Right atrium auricular region (tissue), 2 donors: ENCODE measurements around the gene PLD4. TPM values are rescaled to one million over a fixed set of nuclear protein-coding genes. Genes with fewer than 3 reads are reported as not detected.

Source experiments
- DNase-seq: peaks from one replicate; pipeline ENCODE4 v3.0.0-alpha.2; 2019; ENCODE audit warnings: low spot score
- H3K27ac ChIP-seq, 2 donors: fragments of 200-600 bp; sonication (generic); 1 replicate in 1 of 2; 2 replicates in 1 of 2; pipeline ENCODE4 v1.5.1; 2016 to 2019
- H3K27me3 ChIP-seq, 2 donors: fragments of 200-600 bp; sonication (generic); one replicate each; pipeline versions ENCODE4 v1.5.1 to v1.6.0; 2017 to 2019
- H3K36me3 ChIP-seq: fragments of 200-600 bp; sonication (generic); one replicate; pipeline ENCODE4 v1.5.1; 2016
- H3K4me1 ChIP-seq, 2 donors: fragments of 200-600 bp; sonication (generic); one replicate each; pipeline versions ENCODE4 v1.5.1 to v1.6.0; 2017 to 2019
- H3K4me3 ChIP-seq, 2 donors: fragments of 200-600 bp; sonication (generic); 1 replicate in 1 of 2; 2 replicates in 1 of 2; pipeline ENCODE4 v1.5.1; 2017 to 2019; ENCODE audit warnings: mild to moderate bottlenecking in 1 of 2, moderate library complexity in 1 of 2
- H3K9me3 ChIP-seq, 2 donors: fragments of 200-600 bp; sonication (generic); one replicate each; pipeline ENCODE4 v1.5.1; 2019
- total RNA-seq, 2 donors: library from RNA; depleted of rRNA; stranded (reverse); fragments of >200 nt; gene quantifications; one replicate each; pipeline ENCODE4 v1.1.0, GENCODE V29; 2016
- TF ChIP-seq, protein P1 (sequence below), 2 donors: fragments of 200-600 bp; sonication (generic); IDR thresholded peaks; one replicate each; pipeline ENCODE4 v1.5.1; 2019; ENCODE audit warnings: antibody characterized with exemption in 2 of 2

PLD4 gene
- total RNA-seq, 2 donors from 2014 or later: 0.08 TPM; not detected in 1

DNA sequence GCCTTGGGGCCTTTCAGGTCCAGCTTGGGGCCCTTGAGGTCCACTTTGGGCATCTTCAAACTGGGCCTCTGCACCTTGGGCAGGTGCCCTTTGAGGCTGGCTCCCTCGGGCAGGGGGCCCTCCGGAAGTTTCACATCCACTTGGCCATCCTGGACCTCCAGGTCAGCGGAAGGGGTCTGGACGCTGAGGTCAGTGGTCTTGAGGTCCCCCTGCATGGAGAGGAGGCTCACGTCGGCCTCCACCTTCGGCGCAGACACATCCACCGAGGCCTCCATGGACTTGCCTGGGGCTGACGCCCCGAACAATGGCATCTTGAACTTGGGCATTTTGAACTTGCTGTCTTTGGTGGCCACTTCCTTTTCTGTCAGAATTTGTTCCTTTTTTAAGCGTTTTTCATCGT is 28.4 kb downstream of the PLD4 start:
- Histone ChIP-seq H3K36me3 (no peaks in the 10 kb centered on the region), H3K4me3 (no peak overlapping the region), H3K27me3 (no peaks in the 10 kb centered on the region), H3K27ac (no peak overlapping the region), H3K4me1 (no peaks in the 10 kb centered on the region), H3K9me3 (no peaks in the 10 kb centered on the region)
- no peak for DNase-seq
- TF ChIP-seq, protein P1, sequence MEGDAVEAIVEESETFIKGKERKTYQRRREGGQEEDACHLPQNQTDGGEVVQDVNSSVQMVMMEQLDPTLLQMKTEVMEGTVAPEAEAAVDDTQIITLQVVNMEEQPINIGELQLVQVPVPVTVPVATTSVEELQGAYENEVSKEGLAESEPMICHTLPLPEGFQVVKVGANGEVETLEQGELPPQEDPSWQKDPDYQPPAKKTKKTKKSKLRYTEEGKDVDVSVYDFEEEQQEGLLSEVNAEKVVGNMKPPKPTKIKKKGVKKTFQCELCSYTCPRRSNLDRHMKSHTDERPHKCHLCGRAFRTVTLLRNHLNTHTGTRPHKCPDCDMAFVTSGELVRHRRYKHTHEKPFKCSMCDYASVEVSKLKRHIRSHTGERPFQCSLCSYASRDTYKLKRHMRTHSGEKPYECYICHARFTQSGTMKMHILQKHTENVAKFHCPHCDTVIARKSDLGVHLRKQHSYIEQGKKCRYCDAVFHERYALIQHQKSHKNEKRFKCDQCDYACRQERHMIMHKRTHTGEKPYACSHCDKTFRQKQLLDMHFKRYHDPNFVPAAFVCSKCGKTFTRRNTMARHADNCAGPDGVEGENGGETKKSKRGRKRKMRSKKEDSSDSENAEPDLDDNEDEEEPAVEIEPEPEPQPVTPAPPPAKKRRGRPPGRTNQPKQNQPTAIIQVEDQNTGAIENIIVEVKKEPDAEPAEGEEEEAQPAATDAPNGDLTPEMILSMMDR (IDR thresholded peaks at IDR 0.05): no peak

DNA sequence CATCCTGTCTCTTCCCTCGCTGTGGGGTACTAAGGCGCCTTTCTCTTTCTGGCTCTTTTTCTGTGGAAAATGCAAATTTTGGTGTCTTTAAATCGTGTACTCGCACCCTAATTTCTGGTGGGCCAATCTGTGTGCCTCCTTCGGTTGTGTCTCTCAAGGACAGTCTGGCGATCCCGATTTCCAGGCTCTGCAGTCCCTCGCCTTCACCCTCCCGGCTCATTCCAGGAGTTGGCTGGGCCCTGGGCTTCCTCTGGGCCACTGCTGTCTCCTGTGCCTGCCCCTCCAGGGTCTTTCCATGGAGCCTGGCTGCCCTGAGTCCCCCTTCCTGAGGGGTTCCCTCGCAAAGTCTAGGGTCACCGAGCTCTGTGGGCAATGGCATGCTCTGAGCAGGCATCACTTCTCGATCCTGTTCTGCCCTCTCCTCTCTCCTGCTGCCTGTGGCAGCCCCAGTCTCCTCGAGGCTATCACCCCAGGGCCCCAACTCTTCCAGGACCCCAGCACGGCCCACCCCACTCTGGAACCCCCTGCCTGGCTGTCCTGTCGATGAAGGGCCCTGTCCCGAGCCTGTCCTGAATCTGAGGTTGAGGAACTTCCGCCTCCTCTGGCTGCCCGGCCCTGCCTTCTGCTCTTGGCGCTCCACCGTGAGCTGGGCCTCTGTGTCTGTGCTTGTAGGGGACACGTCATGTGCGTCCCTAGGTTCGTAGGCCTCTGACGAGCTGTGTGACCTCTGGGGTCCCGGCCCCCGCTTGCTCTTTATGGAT is 29.4 kb downstream of the PLD4 start:
- TF ChIP-seq, protein P1 (IDR thresholded peaks at IDR 0.05): no peak
- no peaks in the 10 kb centered on the region for H3K36me3 ChIP-seq
- H3K4me3 ChIP-seq: no peak overlapping the region
- H3K4me1 ChIP-seq: no peaks in the 10 kb centered on the region
- H3K27ac ChIP-seq: no peak overlapping the region
- H3K27me3 ChIP-seq: no peaks in the 10 kb centered on the region
- H3K9me3 ChIP-seq: no peaks in the 10 kb centered on the region
- DNase-seq: no peak

- Histone ChIP-seq H3K27me3 (no peaks in the 10 kb centered on the region), H3K4me1 (no peaks in the 10 kb centered on the region), H3K4me3 (no peak overlapping the region), H3K27ac (no peak overlapping the region), H3K36me3 (no peaks in the 10 kb centered on the region), H3K9me3 (no peaks in the 10 kb centered on the region)
- TF ChIP-seq, protein P1 (IDR thresholded peaks at IDR 0.05): no peak
- no peak for DNase-seq
Measured at GRCh38 chr14:104954746-104955395, 30.2 kb downstream of the PLD4 start.

DNA sequence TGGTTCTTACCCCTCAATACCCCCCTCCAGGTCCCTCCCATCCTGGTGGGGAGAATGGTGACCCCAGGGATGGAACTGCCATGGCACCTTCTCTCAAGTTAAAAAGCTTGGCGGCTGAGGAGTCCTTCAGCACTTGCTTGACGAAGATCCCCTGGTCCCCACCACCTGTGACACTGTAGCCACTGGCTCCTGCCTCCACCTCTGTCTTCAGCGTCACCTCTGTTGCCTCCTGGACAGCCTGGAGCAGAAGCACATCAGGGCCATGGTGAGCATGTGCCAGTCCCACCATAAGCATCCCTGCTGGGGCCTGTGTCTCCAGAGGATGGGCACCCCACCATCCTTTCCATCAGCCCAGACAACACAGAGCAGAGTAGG is 30.7 kb downstream of the PLD4 start:
- H3K4me3 ChIP-seq: no peak overlapping the region

GRCh38 chr14:104956290-104956890 is 31.7 kb downstream of the PLD4 start:
- no peaks in the 10 kb centered on the region for H3K9me3 ChIP-seq
- no peaks in the 10 kb centered on the region for H3K27me3 ChIP-seq
- no peak overlapping the region for H3K4me3 ChIP-seq
- TF ChIP-seq, protein P1 (IDR thresholded peaks at IDR 0.05): no peak
- H3K27ac ChIP-seq: no peak overlapping the region
- H3K36me3 ChIP-seq: no peaks in the 10 kb centered on the region
- H3K4me1 ChIP-seq: no peaks in the 10 kb centered on the region
- no peak for DNase-seq

More for the DNA sequence above, 30.7 kb downstream of the PLD4 start:
- Histone ChIP-seq H3K27me3 (no peaks in the 10 kb centered on the region), H3K9me3 (no peaks in the 10 kb centered on the region), H3K36me3 (no peaks in the 10 kb centered on the region), H3K27ac (no peak overlapping the region), H3K4me1 (no peaks in the 10 kb centered on the region)
- TF ChIP-seq, protein P1 (IDR thresholded peaks at IDR 0.05): no peak
- no peak for DNase-seq
